ENCODE measurements around the gene ARMH3. TPM values are rescaled to one million over a fixed set of nuclear protein-coding genes. Genes with fewer than 3 reads are reported as not detected.

ARMH3 gene
- total and polyA plus RNA-seq, 2 experiments from 2014 or later: 8.7 to 11.1 TPM

DNA sequence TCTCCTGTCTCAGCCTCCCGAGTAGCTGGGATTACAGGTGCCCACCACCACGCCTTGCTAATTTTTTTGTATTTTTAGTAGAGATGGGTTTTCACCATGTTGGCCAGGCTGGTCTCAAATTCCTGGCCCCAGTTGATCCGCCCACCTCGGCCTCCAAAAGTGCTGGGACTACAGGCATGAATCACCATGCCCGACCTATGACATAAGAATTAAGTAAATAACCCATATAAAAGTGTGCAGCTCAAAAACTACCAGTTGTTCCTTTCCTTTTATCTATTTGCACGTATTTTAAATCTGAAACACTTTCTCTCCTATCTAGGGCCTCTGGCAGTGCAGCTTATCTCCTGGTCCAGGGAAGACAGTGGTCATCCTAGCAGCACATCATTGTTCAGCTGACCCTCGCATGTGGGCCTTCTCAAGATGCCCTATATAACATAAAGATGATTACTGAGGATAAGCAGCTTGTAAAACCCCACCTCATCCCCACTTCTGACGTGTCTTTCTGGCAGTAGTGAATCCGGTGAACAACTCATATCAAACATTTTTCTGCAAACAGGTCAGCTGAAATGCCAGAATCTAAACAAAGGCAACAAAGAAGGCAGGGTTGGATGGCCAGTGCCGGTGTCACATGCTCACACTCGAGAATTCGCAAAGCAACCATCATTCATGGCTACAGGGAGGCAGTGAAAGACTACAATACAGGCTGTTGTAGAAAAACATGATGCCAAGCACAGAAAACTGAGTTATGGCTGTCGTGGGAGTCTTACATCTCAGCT, 176.3 kb downstream of the ARMH3 start (continued):
- TF ChIP-seq, protein P1, sequence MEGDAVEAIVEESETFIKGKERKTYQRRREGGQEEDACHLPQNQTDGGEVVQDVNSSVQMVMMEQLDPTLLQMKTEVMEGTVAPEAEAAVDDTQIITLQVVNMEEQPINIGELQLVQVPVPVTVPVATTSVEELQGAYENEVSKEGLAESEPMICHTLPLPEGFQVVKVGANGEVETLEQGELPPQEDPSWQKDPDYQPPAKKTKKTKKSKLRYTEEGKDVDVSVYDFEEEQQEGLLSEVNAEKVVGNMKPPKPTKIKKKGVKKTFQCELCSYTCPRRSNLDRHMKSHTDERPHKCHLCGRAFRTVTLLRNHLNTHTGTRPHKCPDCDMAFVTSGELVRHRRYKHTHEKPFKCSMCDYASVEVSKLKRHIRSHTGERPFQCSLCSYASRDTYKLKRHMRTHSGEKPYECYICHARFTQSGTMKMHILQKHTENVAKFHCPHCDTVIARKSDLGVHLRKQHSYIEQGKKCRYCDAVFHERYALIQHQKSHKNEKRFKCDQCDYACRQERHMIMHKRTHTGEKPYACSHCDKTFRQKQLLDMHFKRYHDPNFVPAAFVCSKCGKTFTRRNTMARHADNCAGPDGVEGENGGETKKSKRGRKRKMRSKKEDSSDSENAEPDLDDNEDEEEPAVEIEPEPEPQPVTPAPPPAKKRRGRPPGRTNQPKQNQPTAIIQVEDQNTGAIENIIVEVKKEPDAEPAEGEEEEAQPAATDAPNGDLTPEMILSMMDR (conservative IDR thresholded peaks at IDR 0.05; ENCODE audit: low read depth in 2 of 2): no peak
- TF ChIP-seq POLR2AphosphoS5 (IDR thresholded peaks at IDR 0.05; ENCODE audit: low read depth) (no peak), CREB1 (CRISPR knock-in tag; IDR thresholded peaks at IDR 0.05; ENCODE audit: low read depth) (no peak), NANOG (IDR thresholded peaks at IDR 0.05; ENCODE audit: borderline replicate concordance) (no peak), ZNF114 (CRISPR knock-in tag; IDR thresholded peaks at IDR 0.05) (no peak)

DNA sequence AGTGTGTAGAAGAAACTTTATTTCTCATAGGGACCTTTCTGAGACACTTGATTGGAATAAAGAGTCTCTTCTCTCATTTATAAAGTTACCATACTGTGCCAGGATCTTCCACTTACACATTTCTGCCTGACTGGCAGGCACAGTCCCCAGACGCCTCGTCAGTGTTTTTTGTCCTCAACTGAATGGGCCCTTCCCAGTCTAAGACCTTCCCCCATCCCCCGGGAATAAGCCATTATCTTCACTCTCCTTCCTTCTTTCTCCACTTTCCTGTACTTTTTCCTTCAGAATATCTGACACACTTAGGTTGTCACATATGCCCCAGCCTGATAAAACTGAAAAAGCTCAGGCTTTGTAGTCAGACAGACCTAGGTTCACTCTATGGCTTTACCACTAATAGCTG, 177.1 kb downstream of the ARMH3 start:
- H3K36me3 Mint-ChIP-seq (ENCODE audit: low read depth): no peaks in the 10 kb centered on the region
- no peak for DNase-seq (ENCODE audit: low spot score)
- Histone ChIP-seq H3K79me2 (replicated peaks; ENCODE audit: insufficient read depth) (no peaks in the 10 kb centered on the region), H3F3A (replicated peaks; ENCODE audit: low read depth) (no peaks in the 10 kb centered on the region), H3K36me3 (ENCODE audit: insufficient read depth) (no peaks in the 10 kb centered on the region), H3K4me2 (no peak overlapping the region), H3K4me3 (no peak overlapping the region), H3K27me3 (ENCODE audit: insufficient read depth) (no peaks in the 10 kb centered on the region), H3K4me1 (ENCODE audit: insufficient read depth) (no peaks in the 10 kb centered on the region), H3K9me2 (ENCODE audit: insufficient read depth) (no peaks in the 10 kb centered on the region), H2AFZ (no peak overlapping the region), H3K27ac (ENCODE audit: low read depth) (no peak overlapping the region), H4K20me1 (replicated peaks; ENCODE audit: insufficient read depth) (0 out of 2 replicates have a peak, but pooled peaks cover 4% of the 10 kb centered on the region)
- H3K4me1 Mint-ChIP-seq: peaks cover 8% of the 10 kb centered on the region
- H3K4me3 Mint-ChIP-seq: no peak overlapping the region
- no peaks in the 10 kb centered on the region for H3K9me3 Mint-ChIP-seq
- no peak overlapping the region for H3K27ac Mint-ChIP-seq
- H3K27me3 Mint-ChIP-seq (ENCODE audit: insufficient read depth, low read depth, poor library complexity): no peaks in the 10 kb centered on the region
- ATAC-seq: no peak
- TF ChIP-seq POLR2AphosphoS5 (IDR thresholded peaks at IDR 0.05; ENCODE audit: low read depth) (no peak), STAT1 (IDR thresholded peaks at IDR 0.05; ENCODE audit: unreplicated experiment) (no peak), CREB1 (CRISPR knock-in tag; IDR thresholded peaks at IDR 0.05; ENCODE audit: low read depth) (no peak), REST (IDR thresholded peaks at IDR 0.05; ENCODE audit: unreplicated experiment) (no peak), ZNF331 (CRISPR knock-in tag; IDR thresholded peaks at IDR 0.05; ENCODE audit: low read depth) (no peak), ETS1 (IDR thresholded peaks at IDR 0.05) (no peak), JUNB (IDR thresholded peaks at IDR 0.05; ENCODE audit: unreplicated experiment) (no peak), NANOG (IDR thresholded peaks at IDR 0.05; ENCODE audit: borderline replicate concordance) (no peak), EZH2phosphoT487 (IDR thresholded peaks at IDR 0.05; ENCODE audit: unreplicated experiment) (no peak), ZNF114 (CRISPR knock-in tag; IDR thresholded peaks at IDR 0.05) (no peak)
- TF ChIP-seq, protein P1 (conservative IDR thresholded peaks at IDR 0.05; ENCODE audit: low read depth in 2 of 2): no peak
